Activated naive CD8-positive, alpha-beta T cell treated with anti-CD3 and anti-CD28 coated beads, Interleukin-2, amount 50 U/mL, for 16 hours (primary cell): ENCODE results near the gene PSORS1C1.
"Not testable (repeated sequence)": the region's sequence is repeated elsewhere in the genome, so short reads cannot be mapped to it uniquely, and the experiment has no call there.

ENCODE experiments used
- DNase-seq: peaks from one replicate; pipeline ENCODE4 v3.0.0-alpha.2; 2020; ENCODE audit warnings: low read depth, low spot score

Gene PSORS1C1, protein sequence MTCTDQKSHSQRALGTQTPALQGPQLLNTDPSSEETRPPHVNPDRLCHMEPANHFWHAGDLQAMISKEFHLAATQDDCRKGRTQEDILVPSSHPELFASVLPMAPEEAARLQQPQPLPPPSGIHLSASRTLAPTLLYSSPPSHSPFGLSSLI

DNA sequence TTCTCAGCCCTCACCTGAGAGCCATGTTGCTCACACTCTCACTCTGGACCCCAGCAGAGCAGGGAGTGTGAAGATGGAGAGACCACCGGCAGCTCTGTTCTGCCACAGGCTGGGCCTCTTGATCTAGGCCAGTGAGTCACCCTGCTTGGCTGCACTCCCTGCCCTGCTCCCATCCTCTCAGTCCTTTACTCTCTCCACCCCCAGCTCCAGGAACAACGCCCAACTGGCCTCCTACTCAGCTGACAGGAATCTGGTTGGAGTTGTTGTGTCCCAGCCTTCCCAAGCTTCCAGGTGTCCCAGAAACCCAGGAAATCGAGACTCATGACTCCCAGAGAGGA, at the start of gene PSORS1C1:
Gene PSORS1C1, plus strand, starts transcription at position 260 of the 338 bp plus-strand sequence. CDS start 14,833 bp downstream, outside the sequence.
- DNase-seq = no peak

DNA sequence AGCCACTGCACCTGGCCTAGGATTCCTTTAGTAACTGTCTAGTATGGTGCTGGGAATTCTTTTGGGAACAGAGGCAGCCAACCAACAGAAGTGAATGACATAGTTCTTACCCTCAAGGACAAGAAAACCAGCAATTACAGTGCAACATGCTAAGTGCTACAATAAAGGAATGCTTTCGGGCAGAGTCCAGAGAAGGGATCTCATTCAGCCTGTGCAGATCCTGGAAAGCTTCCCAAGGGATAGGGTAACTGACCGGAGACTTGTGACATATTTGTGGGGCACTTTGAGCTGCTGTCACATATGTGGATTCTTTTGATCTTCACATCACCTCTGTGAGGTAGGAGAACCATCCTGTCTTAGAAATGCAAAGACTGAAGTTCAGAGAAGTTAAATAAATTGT, 49.0 kb upstream of the PSORS1C1 start:
- DNase-seq = no peak

DNA sequence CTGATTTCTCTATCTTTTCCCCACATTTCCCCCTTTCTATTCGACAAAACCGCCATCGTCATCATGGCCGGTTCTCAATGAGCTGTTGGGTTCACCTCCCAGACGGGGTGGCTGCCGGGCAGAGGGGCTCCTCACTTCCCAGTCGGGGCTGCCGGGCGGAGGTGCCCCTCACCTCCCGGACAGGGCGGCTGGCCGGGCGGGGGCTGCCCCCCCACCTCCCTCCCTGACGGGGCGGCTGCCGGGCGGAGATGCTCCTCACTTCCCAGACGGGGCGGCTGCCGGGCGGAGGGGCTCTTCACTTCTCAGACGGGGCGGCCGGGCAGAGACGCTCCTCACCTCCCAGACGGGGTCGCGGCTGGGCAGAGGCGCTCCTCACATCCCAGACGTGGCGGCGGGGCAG, 47.6 kb upstream of the PSORS1C1 start:
- DNase-seq = not testable (repeated sequence)

DNA sequence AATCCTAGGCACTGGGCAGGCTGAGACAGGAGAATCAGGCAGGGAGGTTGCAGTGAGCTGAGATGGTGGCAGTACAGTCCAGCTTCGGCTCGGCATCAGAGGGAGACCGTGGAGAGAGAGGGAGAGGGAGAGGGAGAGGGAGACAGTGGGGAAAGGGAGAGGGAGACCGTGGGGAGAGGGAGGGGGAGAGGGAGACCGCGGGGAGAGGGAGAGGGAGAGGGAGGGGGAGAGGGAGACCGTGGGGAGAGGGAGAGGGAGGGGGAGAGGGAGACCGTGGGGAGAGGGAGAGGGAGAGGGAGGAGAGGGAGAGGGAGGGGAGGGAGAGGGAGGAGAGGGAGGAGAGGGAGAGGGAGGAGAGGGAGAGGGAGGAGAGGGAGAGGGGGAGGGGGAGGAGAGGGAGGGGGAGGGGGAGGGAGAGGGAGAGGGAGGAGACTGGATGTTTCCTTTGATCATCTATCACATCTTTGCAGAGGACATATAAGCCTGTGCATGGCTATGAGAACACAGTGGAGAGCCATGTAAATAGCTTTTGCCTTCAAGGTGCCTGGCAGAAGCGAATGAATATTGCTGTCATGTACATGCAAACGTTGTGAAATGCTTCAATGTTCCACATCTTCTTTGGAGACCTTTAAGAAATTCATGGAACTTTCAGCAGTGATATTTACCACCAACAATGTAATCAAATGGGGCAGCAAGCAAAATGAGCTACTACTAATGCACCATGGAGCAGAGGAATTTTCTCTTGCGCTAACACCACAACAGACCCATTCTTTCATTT, 46.5 kb upstream of the PSORS1C1 start:
- DNase-seq = not testable (repeated sequence)

DNA sequence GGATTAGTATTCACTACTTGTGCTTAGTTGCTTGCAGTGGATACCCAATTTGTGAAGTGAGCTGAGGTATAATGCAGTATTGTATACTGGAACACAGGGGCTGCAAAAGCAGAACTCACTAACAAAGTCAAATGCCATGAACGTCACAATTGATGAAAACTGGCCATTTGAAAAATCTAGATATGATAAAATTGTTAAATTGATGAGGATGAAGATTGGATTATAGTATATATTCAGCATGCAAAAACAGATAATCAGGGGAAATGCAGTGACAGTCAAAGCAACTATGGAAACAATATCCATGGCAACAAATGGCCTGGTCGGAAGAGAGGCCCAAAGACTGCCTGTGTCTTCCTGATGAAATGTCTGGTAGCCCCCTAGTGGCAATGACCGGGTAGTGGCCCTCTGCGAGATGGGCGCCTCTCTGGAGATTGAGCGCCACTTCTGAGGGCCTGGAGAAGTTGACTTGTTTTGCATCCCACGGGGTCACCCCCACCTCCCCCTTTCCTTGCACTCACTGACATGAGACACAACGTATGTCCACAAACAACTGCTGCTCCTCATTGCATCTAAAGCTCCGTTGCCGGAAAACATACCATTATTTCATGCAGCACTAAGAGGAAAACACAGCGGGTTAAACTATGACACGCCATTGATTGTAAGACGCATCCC, 45.8 kb upstream of the PSORS1C1 start:
- peak; percentile 47 for DNase-seq

DNA sequence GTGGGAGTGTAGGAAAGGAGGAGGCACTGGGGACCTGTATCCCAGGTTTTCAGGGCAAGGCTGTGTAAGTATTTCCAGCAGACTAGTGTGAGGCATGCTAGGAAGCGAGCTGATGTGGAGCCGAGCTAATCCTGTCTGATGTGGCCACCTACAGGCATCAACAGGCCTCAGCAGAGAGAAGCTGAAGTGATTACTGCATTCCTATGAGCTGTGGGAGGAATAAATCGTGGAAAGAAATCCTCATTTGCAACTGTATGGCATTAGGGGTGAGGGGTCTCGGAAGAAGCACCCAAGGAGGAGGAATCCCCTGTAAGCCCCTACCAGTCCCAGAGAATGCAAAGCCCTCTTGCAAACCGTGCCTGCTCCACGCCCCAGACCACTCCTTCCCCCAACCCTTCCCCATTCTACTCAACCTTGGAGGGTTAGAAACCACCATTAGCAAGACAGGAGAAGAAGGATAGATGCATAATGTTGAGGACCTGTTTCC, 43.8 kb upstream of the PSORS1C1 start:
- DNase-seq = no peak

DNA sequence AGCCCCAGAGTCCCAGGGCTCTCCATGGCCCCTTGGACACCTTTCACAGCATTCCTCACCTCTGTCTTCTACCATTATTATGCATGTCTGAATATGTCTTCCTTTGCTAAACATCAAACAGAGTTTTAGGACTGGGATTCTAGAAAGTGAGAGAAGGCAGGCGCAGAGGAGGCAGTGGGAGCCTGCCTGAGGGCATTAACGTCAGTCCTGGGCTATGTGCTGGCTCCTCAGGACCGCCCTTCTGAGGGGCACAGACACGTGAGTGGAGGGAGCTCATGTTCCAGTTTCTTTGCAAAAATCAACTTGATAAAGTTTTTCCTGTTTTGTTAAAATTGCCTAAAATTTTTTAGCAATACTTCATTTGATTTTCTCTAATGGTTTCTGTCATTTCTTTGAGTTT, 40.2 kb upstream of the PSORS1C1 start:
- no peak for DNase-seq

DNA sequence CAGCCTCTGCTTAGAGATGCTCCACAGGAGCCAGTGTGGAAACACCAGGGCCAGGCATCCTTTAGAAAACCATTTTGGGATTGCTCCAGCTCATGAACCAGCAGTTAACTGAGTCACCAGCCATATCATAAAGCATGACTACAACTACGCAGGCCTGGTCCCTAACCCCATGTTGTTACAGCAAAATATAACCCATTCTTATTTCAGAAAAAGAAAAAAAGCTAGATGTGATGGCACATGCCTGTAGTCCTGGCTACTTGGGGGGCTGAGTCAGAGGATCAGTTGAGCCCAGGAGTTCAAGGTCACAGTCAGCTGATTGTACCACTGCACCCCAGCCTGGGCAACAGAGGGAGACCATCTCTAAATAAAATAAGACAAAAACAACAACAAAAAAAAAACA, 39.1 kb upstream of the PSORS1C1 start:
- DNase-seq = no peak

DNA sequence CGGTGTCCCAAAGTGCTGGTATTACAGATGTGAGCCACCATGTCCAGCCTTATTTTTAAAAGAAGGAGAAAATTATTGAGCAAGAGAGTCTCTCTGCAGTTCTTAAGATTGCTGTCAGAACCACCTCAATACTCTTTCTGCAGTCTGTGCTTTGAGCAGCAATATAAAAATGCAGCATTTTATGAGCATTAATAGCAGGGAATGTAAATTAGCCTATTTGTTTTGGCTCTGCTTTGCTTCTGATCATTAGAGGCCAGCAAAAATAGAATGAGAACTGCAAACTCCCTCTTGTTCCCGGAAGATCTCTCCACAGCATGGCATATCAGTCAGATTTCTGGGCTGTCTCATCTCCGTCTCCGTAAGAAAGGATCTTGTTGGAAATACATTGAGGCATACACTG, 38.0 kb upstream of the PSORS1C1 start:
- no peak for DNase-seq

DNA sequence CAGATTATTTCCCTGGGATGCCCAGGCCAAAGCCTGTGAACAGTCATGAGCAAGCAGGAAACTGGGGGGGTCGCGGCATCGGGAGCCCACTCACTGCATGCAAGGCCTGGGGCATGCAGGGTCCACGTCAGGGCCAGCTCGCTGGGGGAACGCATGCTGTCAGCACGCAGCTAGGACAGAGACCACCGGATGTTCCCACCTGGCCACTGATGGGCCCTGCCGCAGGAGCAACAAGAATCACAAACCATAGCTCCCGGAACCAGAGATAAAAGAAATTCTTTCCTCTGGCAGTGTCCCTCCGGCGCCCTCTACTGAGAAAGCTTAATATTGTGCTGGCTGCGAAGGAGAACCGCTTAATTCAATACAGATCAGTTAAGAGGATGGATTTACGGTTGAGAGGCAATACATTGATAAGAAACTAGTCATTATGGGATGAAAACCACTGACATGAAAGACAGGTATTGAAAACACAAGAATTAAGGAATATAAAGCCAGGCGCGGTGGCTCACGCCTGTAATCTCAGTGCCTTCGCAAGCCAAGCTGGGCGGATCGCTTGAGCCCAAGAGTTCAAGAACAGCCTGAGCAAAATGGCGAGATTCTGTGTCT, 34.8 kb upstream of the PSORS1C1 start:
- DNase-seq = peak; percentile 53

DNA sequence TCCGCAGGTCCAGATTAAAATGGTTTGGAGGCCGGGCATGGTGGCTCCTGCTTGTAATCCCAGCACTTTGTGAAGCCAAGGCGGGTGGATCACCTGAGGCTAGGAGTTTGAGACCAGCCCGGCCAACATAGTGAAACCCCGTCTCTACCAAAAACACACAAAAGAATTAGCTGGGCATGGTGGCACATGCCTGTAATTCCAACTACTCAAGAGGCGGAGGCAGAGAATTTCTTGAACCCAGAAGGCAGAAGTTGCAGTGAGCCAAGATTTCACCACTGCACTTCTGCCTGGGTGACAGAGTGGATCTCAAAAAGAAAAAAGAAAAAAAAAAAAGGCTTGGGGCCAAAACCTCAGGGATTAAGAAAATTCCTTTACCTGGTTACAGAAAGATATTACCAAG, 32.7 kb upstream of the PSORS1C1 start:
- DNase-seq = no peak

DNA sequence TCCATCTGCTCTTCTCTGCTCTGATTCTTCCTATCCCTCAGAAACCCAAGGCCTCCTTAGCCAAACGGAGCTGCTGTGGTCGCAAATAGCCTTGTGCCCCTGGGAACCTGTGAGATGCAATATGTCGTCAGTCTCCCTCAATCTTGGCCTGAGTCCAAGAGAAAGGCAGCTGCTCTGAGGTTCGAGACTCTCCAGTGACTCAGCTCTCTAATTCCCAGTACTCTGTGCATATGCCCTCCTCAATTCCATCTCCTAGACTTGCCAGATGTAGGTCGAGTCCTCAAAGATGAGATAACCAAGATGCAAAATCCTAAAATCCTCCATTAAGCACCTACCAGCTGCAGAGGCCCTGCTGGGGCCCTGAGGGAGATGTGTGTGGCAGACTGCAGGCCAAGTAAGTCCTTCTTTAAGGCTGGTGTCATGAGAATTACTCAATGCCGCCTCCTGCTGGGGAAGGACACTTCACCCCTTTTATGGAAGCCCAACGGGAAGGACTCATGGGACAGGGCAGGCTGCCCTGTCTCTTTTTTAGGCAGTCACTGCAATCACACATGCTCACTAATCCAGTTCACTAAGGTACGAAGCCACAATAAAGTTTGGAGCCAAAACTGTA, 30.8 kb upstream of the PSORS1C1 start:
- DNase-seq = no peak

DNA sequence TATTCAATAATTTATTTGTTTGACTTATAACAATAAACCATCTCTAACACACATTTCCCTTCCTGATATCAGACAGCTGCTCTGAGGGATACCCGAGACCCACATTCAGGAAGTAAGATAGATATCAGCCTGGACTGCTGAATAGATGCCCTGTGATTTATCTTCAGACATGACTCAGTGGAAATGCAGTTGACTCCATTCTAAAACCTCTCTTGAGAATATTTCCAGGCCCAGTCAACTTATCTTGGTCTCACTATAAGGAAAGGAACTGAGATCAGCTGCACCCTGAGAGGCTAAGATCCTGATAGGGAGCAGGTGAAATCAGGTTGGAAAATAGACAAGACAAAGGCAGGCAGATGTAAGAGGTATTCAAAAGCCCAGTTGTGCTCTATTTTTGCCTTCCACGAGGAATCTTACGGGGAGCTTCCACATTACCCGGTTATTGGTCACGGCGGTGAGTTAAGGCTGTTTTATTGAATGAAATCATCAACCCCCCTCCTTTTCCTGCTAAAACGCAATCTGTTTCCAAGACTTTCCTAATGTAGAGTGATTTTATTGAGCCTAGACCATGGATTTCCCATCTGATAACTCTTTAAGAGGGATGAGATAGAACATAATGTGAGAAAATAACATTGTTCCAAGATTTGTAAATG, 27.7 kb upstream of the PSORS1C1 start:
- no peak for DNase-seq

DNA sequence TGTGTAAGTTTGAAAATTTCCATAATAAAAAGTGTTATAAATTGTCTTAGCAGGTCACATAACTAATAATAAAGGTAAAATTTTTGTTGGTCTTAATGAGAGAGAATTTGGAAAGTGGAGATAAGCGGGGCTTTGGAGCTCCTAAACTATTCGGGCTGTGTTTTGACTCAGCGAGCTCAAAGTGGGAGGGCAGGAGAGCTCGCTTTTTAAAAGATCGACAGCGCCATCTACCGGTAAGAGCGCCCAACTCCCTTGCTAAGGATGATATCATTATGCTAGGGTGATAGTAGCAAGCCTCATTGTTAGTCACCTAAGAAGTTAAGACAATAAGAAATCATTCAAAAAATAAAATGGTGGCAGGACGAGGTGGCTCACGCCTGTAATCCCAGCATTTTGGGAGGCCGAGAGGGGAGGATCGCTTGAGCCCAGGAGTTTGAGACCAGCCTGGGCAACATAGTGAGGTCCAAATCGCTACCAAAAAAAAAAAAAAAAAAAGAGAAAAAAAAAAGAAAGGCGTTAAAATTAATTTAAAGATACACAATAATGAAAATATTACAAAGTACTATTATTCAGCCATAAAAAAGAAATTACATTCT, 27.0 kb upstream of the PSORS1C1 start:
- peak; percentile 86 for DNase-seq

DNA sequence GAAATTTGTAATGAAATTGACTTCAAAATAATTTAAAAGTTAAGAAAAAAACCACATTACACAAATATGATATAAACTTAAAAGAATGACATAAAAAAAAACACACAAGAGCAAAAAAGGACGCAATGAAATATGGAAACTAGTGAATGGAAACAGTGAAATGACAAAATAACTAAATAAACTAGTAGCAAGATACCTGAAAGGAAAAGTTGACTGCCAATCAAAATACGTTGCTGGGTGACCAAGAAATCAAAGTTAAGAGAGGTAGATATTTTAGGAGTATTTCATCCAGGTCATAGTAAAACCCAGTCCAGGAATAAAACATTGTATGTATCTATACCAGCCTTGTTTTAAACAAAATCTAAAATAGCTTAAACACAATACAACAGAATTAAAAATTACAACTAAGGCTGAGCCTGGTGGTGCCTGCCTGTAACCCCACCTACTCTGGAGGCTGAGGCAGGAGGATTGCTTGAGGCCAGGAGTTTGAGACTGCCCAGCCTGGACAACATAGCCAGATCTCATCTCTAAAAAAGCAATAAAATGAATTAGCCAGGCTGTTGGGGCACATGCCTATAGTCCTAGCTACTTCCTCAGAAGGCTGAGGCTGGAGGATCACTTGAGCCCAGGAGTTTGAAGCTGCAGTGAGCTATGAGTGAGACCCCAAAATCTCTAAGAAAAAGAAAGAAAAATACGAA, 24.2 kb upstream of the PSORS1C1 start:
- no peak for DNase-seq

DNA sequence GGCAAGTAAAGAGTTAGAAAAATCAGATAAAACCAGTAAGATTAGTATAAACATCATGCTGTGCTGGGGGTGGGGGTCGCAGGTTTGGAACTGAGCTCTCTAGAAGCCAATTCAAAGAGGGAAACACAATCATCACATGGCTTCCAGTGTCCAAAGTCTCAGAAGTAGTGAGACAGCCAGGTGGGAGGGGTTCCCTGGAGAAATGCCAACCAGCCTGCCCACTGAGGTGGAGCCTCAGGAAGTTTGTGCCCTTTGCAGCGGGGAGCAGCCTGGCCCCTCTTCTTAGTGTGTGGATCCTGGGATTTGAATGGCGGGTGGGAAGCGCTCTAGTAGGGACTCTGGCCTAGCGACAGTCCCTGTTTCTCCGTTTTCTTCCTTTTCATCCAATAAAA, 23.6 kb upstream of the PSORS1C1 start:
- DNase-seq = no peak

DNA sequence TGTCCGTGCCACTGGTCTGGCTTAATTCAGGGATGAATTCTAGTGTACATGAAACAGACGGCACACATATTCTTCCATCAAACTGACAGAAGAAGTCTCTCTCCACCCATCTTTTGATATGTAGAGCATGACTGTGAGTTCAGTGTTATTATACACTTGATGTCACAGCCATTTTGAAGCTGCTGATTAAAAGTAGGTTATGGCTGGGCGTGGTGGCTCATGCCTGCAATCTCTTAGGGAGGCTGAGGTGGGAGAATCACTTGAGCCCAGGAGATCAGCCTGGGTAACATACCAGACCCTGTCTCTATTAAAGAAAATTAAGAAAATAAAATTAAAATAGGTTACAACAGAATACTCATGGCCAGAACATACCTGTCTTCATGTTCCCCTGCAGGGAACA, 22.9 kb upstream of the PSORS1C1 start:
- DNase-seq = no peak

DNA sequence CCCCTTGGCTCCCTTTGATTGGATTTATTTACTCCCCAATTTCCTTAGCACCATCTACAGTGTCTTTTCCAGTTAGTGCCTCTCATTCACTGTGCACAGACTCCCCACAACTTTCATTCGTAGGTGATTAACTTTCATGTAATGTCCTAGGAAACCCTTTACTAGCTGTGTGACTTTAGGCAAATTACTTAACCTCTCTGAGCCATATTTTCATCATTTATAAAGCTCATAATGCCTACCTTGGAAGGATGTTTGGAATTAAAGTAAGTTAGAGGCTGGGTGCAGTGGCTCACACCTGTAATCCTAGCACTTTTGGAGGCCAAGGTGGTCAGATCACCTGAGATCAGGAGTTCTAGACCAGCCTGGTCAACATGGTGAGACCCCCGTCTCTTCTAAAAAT, 22.4 kb upstream of the PSORS1C1 start:
- no peak for DNase-seq

DNA sequence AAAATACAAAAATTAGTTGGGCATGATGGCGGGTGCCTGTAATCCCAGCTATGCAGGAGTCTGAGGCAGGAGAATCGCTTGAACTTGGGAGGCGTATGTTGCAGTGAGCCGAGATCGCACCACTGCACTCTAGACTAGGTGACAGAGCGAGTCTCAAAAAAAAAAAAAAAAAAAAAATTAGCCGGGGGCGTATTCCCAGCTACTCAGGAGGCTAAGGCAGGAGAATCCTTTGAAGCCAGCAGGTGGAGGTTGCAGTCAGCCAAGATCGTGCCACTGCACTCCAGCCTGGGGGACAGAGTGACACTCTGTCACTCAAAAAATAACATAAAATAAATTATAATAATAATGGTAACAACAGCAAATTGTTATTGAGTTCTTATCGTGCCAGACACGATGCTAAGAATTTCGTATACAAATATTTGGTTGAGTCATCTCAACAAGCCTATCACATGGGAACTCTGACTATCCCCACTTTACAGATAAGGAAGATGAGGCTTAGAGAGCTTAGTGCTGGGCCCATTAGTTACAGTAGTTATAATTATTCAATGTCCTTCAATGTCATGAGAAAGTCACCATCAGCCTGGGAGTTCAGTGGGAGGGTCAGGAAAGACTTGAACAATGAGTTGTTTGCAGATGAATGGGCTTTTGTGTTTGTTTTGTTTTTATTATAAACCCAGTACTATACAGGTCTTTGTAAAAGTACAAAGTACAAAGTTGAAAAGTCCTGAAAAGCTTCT, 21.7 kb upstream of the PSORS1C1 start:
- no peak for DNase-seq

DNA sequence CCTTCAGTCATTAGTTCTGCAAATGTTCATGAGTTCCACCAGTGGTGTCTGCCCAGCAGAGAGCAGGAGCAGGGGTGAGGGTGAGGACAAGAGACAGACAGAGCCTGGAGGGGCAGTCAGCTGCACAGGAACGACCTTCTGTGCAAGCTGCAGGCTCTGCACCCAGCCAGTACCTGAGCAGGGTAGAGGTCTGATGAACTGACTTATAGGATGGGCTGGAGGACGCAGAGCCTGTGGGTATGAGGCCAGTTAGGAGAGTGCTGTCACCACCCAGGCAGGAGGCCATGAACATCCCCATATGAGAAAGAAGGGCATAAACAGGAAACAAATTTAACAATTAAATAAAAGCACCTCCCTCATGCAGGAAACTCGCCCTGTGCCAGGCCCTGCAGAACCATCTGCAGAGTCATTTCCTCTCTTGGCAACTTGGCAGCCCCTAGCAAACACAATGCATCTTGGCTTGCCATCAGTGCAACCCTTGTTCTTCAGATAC, 20.2 kb upstream of the PSORS1C1 start:
- no peak for DNase-seq
